NCI-H1417 treated with DMSO at 0.1 percent for 48 hours (cell line): Measurements from ENCODE around the gene RIMS3.

Experiments
- DNase-seq: peaks from one replicate; lab custom pipeline; 2025; lab: John Stamatoyannopoulos, UW

Gene RIMS3

GRCh38 chr1:40691538-40692428 is 26.3 kb upstream of the RIMS3 start, which contains the start of gene NFYC:
Gene NFYC, plus strand, starts transcription at chr1:40691704. Its CDS starts 47,140 bp downstream, at chr1:40738844.
- peak; percentile 90 for DNase-seq

- DNase-seq: no peak
Observed at GRCh38 chr1:40690771-40691537, 25.5 kb upstream of the RIMS3 start.

GRCh38 chr1:40689737-40690136 is 24.3 kb upstream of the RIMS3 start:
- DNase-seq: no peak

- no peak for DNase-seq
Observed at GRCh38 chr1:40687661-40688060, 22.2 kb upstream of the RIMS3 start.

- no peak for DNase-seq
Observed at GRCh38 chr1:40687059-40687458, 21.6 kb upstream of the RIMS3 start.

- DNase-seq: no peak
Observed at GRCh38 chr1:40684669-40685068, 19.2 kb upstream of the RIMS3 start.

GRCh38 chr1:40679165-40679953 is 13.9 kb upstream of the RIMS3 start:
- no peak for DNase-seq

GRCh38 chr1:40676501-40676900 is 11.0 kb upstream of the RIMS3 start:
- DNase-seq: no peak

GRCh38 chr1:40673452-40673851 is 8.0 kb upstream of the RIMS3 start:
- DNase-seq: no peak

GRCh38 chr1:40668769-40669525 is 3.5 kb upstream of the RIMS3 start:
- DNase-seq: peak; percentile 22

- DNase-seq: no peak
Observed at GRCh38 chr1:40664791-40665190, 691 bp downstream of the RIMS3 start.

GRCh38 chr1:40664167-40664537 is 1.3 kb downstream of the RIMS3 start:
- no peak for DNase-seq

GRCh38 chr1:40663324-40664166 is 1.9 kb downstream of the RIMS3 start:
- no peak for DNase-seq

GRCh38 chr1:40662864-40663263 is 2.6 kb downstream of the RIMS3 start:
- DNase-seq: no peak

- DNase-seq: no peak
Observed at GRCh38 chr1:40662151-40662550, 3.3 kb downstream of the RIMS3 start.

GRCh38 chr1:40661678-40662077 is 3.8 kb downstream of the RIMS3 start:
- no peak for DNase-seq

- no peak for DNase-seq
Observed at GRCh38 chr1:40659649-40659947, 5.9 kb downstream of the RIMS3 start.

- DNase-seq: no peak
Observed at GRCh38 chr1:40658751-40659648, 6.5 kb downstream of the RIMS3 start.

- no peak for DNase-seq
Observed at GRCh38 chr1:40657046-40657445, 8.4 kb downstream of the RIMS3 start.
